ENCODE results near the gene UPK1B.

DNA sequence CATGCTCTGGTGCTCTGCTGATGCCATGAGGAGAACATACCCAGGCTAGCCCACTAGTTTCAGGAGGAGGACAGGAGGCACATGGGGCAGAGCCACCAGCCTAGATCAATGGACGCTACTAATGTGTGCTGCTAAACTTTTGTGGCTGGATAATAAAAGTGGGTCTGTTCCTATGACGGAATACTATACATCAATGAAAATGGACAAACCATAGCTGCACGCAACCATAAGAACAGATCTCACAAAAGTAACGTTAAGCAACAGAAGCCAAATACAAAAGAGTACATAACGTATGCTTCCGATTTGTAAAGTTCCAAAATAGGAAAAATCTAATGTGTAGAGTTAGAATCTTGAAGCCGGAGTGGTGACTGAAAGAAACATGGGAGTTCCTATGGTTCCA is 55.8 kb downstream of the UPK1B start:
- TF ChIP-seq, protein P1, sequence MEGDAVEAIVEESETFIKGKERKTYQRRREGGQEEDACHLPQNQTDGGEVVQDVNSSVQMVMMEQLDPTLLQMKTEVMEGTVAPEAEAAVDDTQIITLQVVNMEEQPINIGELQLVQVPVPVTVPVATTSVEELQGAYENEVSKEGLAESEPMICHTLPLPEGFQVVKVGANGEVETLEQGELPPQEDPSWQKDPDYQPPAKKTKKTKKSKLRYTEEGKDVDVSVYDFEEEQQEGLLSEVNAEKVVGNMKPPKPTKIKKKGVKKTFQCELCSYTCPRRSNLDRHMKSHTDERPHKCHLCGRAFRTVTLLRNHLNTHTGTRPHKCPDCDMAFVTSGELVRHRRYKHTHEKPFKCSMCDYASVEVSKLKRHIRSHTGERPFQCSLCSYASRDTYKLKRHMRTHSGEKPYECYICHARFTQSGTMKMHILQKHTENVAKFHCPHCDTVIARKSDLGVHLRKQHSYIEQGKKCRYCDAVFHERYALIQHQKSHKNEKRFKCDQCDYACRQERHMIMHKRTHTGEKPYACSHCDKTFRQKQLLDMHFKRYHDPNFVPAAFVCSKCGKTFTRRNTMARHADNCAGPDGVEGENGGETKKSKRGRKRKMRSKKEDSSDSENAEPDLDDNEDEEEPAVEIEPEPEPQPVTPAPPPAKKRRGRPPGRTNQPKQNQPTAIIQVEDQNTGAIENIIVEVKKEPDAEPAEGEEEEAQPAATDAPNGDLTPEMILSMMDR (IDR thresholded peaks at IDR 0.05), result no peak
- TF ChIP-seq POLR2A (IDR thresholded peaks at IDR 0.05), result no peak

Measured in testis (tissue), 2 donors.